ACC112 (cell line): ENCODE data around the gene KDM4B.

Experiments
- H2AFZ ChIP-seq: fragments of 200-600 bp; sonication (generic); one replicate; pipeline ENCODE4 v1.6.0; 2017; ENCODE audit warnings: antibody characterized with exemption, low read length; ENCODE audit not compliant: unreplicated experiment
- H3K27ac ChIP-seq: fragments of 200-600 bp; sonication (generic); 2 replicates; pipeline ENCODE4 v1.5.1; 2014; ENCODE audit warnings: low read depth, mild to moderate bottlenecking, antibody characterized with exemption, low read length, moderate library complexity
- H3K27me3 ChIP-seq: fragments of 200-600 bp; sonication (generic); 2 replicates; pipeline ENCODE4 v1.6.1; 2014; ENCODE audit warnings: mild to moderate bottlenecking, antibody characterized with exemption, low read length, moderate library complexity, mixed read lengths; ENCODE audit not compliant: insufficient read depth
- H3K36me3 ChIP-seq: fragments of 200-600 bp; sonication (generic); 2 replicates; pipeline ENCODE4 v1.6.1; 2016; ENCODE audit warnings: mild to moderate bottlenecking, antibody characterized with exemption, low read length, moderate library complexity, mixed read lengths; ENCODE audit not compliant: insufficient read depth
- H3K4me1 ChIP-seq: fragments of 200-600 bp; sonication (generic); one replicate; pipeline ENCODE4 v1.6.1; 2016; ENCODE audit warnings: low read length, mixed read lengths; ENCODE audit not compliant: insufficient read depth, unreplicated experiment, control insufficient read depth
- H3K4me3 ChIP-seq: fragments of 200-600 bp; sonication (generic); 2 replicates; pipeline ENCODE4 v1.5.1; 2014; ENCODE audit warnings: mild to moderate bottlenecking, low read depth, low read length
- H3K79me2 ChIP-seq: fragments of 200-600 bp; sonication (generic); one replicate; pipeline ENCODE4 v1.6.0; 2016; ENCODE audit warnings: low read length; ENCODE audit not compliant: control insufficient read depth, unreplicated experiment, insufficient read depth

Gene KDM4B

GRCh38 chr19:5141129-5141849 lies 172.4 kb downstream of the KDM4B start:
- no peak overlapping the region for H2AFZ ChIP-seq
- H3K79me2 ChIP-seq = no peaks in the 10 kb centered on the region
- no peaks in the 10 kb centered on the region for H3K4me1 ChIP-seq
- H3K36me3 ChIP-seq = no peaks in the 10 kb centered on the region
- H3K27ac ChIP-seq = no peak overlapping the region
- no peak overlapping the region for H3K4me3 ChIP-seq
- H3K27me3 ChIP-seq = no peaks in the 10 kb centered on the region

GRCh38 chr19:5141850-5142724 lies 173.2 kb downstream of the KDM4B start:
- H3K79me2 ChIP-seq = no peaks in the 10 kb centered on the region
- H2AFZ ChIP-seq = no peak overlapping the region
- H3K27ac ChIP-seq = no peak overlapping the region
- no peaks in the 10 kb centered on the region for H3K4me1 ChIP-seq
- no peaks in the 10 kb centered on the region for H3K36me3 ChIP-seq
- no peaks in the 10 kb centered on the region for H3K27me3 ChIP-seq
- no peak overlapping the region for H3K4me3 ChIP-seq

- Histone ChIP-seq H3K27me3 (no peaks in the 10 kb centered on the region), H3K4me1 (no peaks in the 10 kb centered on the region), H3K4me3 (no peak overlapping the region), H3K27ac (no peak overlapping the region), H2AFZ (no peak overlapping the region), H3K79me2 (no peaks in the 10 kb centered on the region), H3K36me3 (no peaks in the 10 kb centered on the region)
Measured at GRCh38 chr19:5142725-5143097, 173.8 kb downstream of the KDM4B start.

GRCh38 chr19:5143471-5144411 lies 174.8 kb downstream of the KDM4B start:
- Histone ChIP-seq H3K36me3 (no peaks in the 10 kb centered on the region), H3K4me3 (no peak overlapping the region), H2AFZ (no peak overlapping the region), H3K79me2 (no peaks in the 10 kb centered on the region), H3K27ac (no peak overlapping the region), H3K27me3 (no peaks in the 10 kb centered on the region), H3K4me1 (no peaks in the 10 kb centered on the region)

- Histone ChIP-seq H3K4me1 (no peaks in the 10 kb centered on the region), H3K79me2 (no peaks in the 10 kb centered on the region), H3K36me3 (no peaks in the 10 kb centered on the region), H2AFZ (no peak overlapping the region), H3K27me3 (no peaks in the 10 kb centered on the region), H3K4me3 (no peak overlapping the region), H3K27ac (no peak overlapping the region)
Measured at GRCh38 chr19:5144545-5145179, 175.7 kb downstream of the KDM4B start.

GRCh38 chr19:5145521-5146511 lies 176.9 kb downstream of the KDM4B start:
- no peaks in the 10 kb centered on the region for H3K27me3 ChIP-seq
- H3K36me3 ChIP-seq = no peaks in the 10 kb centered on the region
- no peaks in the 10 kb centered on the region for H3K4me1 ChIP-seq

GRCh38 chr19:5147074-5147977 lies 178.4 kb downstream of the KDM4B start:
- Histone ChIP-seq H3K4me1 (no peaks in the 10 kb centered on the region), H3K36me3 (no peaks in the 10 kb centered on the region), H3K27ac (no peak overlapping the region), H2AFZ (no peak overlapping the region), H3K27me3 (no peaks in the 10 kb centered on the region), H3K79me2 (no peaks in the 10 kb centered on the region), H3K4me3 (no peak overlapping the region)

More at GRCh38 chr19:5145521-5146511, 176.9 kb downstream of the KDM4B start:
- H3K27ac ChIP-seq = no peak overlapping the region
- no peak overlapping the region for H2AFZ ChIP-seq
- H3K4me3 ChIP-seq = no peak overlapping the region
- H3K79me2 ChIP-seq = no peaks in the 10 kb centered on the region

GRCh38 chr19:5147978-5148793 lies 179.3 kb downstream of the KDM4B start:
- Histone ChIP-seq H3K27ac (no peak overlapping the region), H2AFZ (no peak overlapping the region), H3K4me3 (no peak overlapping the region), H3K79me2 (no peaks in the 10 kb centered on the region), H3K36me3 (no peaks in the 10 kb centered on the region), H3K4me1 (no peaks in the 10 kb centered on the region), H3K27me3 (no peaks in the 10 kb centered on the region)
